ENCODE results near the gene PLRG1. TPM values are rescaled to one million over a fixed set of nuclear protein-coding genes. Genes with fewer than 3 reads are reported as not detected.

PLRG1 gene
- total and polyA plus RNA-seq, 2 of the 8 experiments (the other 6 are each of a cell fraction or from before 2014, with no cell fraction given), result 63.5 to 108 TPM

DNA sequence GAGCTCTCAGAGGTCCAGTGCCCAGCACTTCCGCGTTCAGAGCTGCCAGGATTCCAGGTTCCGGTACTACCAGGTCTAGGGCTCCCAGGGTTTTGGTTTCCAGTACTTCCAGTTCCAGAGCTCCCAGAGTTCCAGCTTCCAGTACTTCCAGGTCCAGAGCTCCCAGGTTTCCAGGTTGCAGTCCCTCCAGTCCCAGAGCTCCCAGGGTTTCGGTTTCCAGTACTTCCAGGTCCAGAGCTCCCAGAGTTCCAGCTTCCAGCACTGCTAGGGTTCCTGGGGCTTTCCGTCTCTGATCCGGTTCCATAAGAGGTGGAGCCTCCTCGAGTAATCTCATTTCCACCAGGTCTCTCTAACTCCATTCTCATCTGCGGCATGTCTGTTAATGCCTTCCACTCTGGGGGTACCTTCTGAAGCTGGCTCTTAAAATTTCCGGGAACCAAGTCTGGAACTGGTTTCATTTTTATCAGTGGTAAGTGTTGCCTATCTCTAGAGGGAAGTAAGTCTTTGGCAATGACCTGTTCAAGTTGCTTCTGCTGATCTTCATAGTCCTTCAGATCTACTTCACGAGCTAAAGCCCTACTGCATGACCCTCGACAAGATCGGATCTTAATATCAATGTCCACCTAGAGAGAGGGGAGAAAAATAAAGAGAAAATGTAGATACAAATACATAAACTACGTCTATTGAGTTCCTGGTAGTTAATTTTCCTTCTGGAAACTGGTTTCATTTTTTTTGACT, 36.3 kb upstream of the PLRG1 start:
- Histone ChIP-seq H3K4me2 (ENCODE audit: insufficient read depth in 1 of 2, low read depth in 2 of 2, low read length in 2 of 2) (no peak overlapping the region), H3K4ac (replicated peaks; ENCODE audit: insufficient read length, low read depth, low read length) (no peak overlapping the region), H3K79me1 (ENCODE audit: low read depth, low read length) (no peaks in the 10 kb centered on the region), H3K27ac (ENCODE audit: low read depth, low read length) (no peak overlapping the region), H4K91ac (replicated peaks; ENCODE audit: insufficient read length, low read length) (no peak overlapping the region), H2BK12ac (ENCODE audit: low read depth, low read length) (no peak overlapping the region), H3K23me2 (ENCODE audit: low read depth, low read length) (no peaks in the 10 kb centered on the region), H3K9ac (replicated peaks in 1 of 4; ENCODE audit: extremely low read depth in 1 of 4, low read depth in 3 of 4, low read length in 3 of 4) (no peak overlapping the region), H2AK5ac (ENCODE audit: low read depth, low read length) (no peak overlapping the region), H2BK15ac (ENCODE audit: low read length) (no peak overlapping the region), H2BK5ac (ENCODE audit: low read depth, low read length) (no peak overlapping the region), H3K4me1 (replicated peaks in 1 of 4; ENCODE audit: control insufficient read depth in 3 of 4, insufficient read depth in 4 of 4, low read length in 3 of 4) (0 out of 7 replicates have a peak, but pooled peaks cover 0 to 3% (median 0%) of the 10 kb centered on the region in 4 experiments), H3K18ac (ENCODE audit: extremely low read depth, low read length) (no peak overlapping the region), H3K14ac (ENCODE audit: insufficient read length) (no peak overlapping the region), H4K5ac (ENCODE audit: insufficient read length, low read depth, low read length) (no peak overlapping the region), H3K9me3 (ENCODE audit: insufficient read depth in 2 of 2, low read depth in 1 of 2, low read length in 1 of 2) (no peaks in the 10 kb centered on the region), H4K8ac (ENCODE audit: extremely low read depth, insufficient read depth, low read length) (no peak overlapping the region), H2BK120ac (replicated peaks; ENCODE audit: low read depth, low read length) (no peak overlapping the region), H2AFZ (ENCODE audit: low read length) (peak overlapping the region; percentile 12; the same call in 1 of the 2 replicates), H3K27me3 (replicated peaks in 1 of 4; ENCODE audit: control insufficient read depth in 3 of 4, extremely low read depth in 1 of 4, insufficient read depth in 3 of 4, low read length in 3 of 4) (no peaks in the 10 kb centered on the region), H3K23ac (ENCODE audit: insufficient read length) (no peak overlapping the region), H3K56ac (replicated peaks; ENCODE audit: insufficient read length, low read depth, low read length) (no peak overlapping the region), H2BK20ac (ENCODE audit: low read length) (no peak overlapping the region), H3K79me2 (ENCODE audit: control insufficient read depth in 1 of 2, insufficient read depth in 2 of 2, low read length in 2 of 2) (no peaks in the 10 kb centered on the region), H3K4me3 (ENCODE audit: extremely low read depth in 1 of 4, insufficient read depth in 2 of 4, low read depth in 3 of 4, low read length in 4 of 4) (no peak overlapping the region), H4K20me1 (replicated peaks in 1 of 2; ENCODE audit: control insufficient read depth in 1 of 2, insufficient read depth in 2 of 2, low read length in 2 of 2) (no peaks in the 10 kb centered on the region), H3K36me3 (ENCODE audit: control insufficient read depth in 2 of 4, insufficient read depth in 4 of 4, low read length in 3 of 4) (no peaks in the 10 kb centered on the region)
- TF ChIP-seq RFX5 (IDR thresholded peaks at IDR 0.05; ENCODE audit: borderline replicate concordance, low read depth, low read length), result no peak
- no peak for DNase-seq (ENCODE audit: low read depth in 1 of 2, low spot score in 2 of 2)
- 94% methylated on average over 13 of the region's 13 CpGs; no CpG with 5 or more reads in 1 of the 2 experiments for WGBS, 2 experiments (ENCODE audit: extremely low coverage in 1 of 2, insufficient coverage in 1 of 2, insufficient read length in 1 of 2, insufficient replicate concordance in 2 of 2, low coverage in 1 of 2, low lambda C conversion rate in 2 of 2, missing lambda C conversion rate in 1 of 2)
- CTCF ChIA-PET (ENCODE audit: partially characterized antibody), result interaction anchor here (0.9 to 3.2 kb wide), 10 partner anchors 9 to 325 kb away, joined by 3 to 12 read pairs (median 4); partner anchors contain the start of gene FGG
- POLR2A ChIA-PET (ENCODE audit: partially characterized antibody), result no interaction called here
- FAIRE-seq, result no peak

Measured in H1 (cell line).